GM10266 (cell line): ENCODE results near the gene ZNF785.

Experiments
- DNase-seq: peaks from one replicate; pipeline ENCODE4 v3.0.0; 2012; ENCODE audit errors: extremely low spot score
- TF ChIP-seq, protein P1 (sequence below): IDR thresholded peaks from 2 replicates; pipeline ENCODE4 v1.5.1; 2012; ENCODE audit warnings: mild to moderate bottlenecking, low read depth; ENCODE audit not compliant: control insufficient read depth, insufficient read depth; ENCODE audit errors: missing control alignments

ZNF785 gene

DNA sequence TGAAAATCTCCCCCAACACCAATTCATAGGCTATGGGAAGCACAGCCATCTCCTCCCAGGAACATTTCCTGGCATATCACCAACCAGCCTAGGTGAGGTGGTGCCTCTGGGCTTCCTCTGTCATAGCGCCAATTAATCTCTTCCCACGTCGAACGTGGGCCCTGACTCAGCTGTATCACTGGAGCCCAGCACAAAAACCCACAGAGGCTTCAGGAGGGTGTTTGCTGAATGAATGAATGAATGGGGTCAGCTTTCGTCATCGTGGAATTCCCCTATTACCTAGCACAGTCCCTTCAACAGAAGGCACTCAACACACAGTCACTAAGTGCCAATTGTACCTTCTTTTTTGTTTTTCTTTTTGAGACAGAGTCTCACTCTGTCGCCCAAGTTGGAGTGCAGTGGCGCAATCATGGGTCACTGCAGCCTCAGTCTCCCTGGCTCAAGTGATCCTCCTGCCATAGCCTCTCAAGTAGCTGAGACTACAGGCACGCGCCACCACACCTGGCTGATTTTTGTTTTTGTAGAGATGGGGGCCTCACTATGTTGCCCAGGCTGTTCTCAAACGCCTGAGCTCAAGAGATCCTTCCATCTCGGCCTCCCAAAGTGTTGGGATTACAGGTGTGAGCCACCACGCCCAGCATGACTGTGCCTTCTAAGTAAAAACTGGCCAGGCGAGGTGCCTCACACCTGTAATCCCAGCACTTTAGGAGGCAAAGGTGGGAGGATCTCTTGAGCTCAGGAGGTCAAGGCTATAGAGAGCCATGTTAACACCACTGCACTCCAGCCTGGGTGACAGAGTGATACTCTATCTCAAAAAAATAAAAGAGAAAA, 18.1 kb downstream of the ZNF785 start:
- peak; percentile 57 for DNase-seq
- TF ChIP-seq, protein P1, sequence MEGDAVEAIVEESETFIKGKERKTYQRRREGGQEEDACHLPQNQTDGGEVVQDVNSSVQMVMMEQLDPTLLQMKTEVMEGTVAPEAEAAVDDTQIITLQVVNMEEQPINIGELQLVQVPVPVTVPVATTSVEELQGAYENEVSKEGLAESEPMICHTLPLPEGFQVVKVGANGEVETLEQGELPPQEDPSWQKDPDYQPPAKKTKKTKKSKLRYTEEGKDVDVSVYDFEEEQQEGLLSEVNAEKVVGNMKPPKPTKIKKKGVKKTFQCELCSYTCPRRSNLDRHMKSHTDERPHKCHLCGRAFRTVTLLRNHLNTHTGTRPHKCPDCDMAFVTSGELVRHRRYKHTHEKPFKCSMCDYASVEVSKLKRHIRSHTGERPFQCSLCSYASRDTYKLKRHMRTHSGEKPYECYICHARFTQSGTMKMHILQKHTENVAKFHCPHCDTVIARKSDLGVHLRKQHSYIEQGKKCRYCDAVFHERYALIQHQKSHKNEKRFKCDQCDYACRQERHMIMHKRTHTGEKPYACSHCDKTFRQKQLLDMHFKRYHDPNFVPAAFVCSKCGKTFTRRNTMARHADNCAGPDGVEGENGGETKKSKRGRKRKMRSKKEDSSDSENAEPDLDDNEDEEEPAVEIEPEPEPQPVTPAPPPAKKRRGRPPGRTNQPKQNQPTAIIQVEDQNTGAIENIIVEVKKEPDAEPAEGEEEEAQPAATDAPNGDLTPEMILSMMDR, result no peak

DNA sequence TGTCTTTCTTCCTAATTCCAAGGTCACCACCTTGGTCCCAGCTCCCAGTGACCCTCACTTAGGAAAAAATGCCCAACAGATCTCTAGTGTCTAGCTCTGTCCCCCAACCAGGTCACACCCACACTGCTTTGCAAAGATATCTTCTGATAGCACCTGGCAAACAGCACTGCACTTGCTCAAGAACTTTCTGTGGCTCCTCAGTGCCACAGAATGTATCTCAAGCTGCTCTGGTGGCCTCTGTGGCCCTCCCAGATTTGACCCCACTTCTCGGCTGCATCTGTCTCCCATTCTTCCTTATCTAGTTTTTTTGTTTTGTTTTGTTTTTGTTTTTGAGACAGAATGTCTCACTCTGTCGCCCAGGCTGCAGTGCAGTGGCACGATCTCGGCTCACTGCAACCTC, 19.0 kb downstream of the ZNF785 start:
- TF ChIP-seq, protein P1, result no peak
- DNase-seq, result no peak

DNA sequence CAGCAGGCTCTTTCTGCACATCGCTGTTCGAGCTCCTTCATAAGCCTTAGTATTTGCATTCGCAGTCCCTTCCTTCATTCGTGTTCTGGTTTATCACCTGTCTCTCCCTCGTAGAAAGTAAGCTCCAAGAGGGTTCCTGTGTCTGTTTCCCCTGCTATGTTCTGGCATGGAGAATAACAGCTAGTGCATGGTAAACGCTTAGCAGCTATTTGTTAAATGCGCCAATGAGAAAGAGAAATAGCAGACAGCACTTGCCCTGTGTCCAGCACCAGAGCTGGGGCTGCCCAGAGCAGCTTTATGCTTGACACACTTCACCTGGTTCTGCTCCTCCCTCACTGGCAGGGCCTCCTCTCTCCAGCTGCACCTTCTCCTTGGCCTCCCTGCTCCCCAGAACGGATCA, 19.5 kb downstream of the ZNF785 start:
- DNase-seq, result no peak
- TF ChIP-seq, protein P1, result no peak

DNA sequence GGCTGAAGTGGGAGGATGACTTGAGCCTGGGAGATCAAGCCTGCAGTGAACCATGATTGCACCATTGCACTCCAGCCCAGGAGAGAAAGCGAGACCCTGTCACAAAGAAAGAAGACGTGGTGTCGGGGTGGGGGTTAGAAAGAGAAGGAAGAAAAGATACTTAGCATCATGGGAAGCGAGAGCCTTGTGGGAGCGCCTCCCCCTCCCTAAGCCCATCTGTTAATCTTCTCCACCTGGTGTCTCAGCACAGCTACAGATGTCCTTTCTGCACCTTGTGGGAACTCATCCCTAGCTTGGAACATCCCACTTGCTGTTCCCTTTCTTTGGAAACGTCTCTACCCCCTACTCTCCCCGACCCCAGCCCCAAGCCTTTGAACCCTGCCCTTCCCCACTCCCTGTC, 20.0 kb downstream of the ZNF785 start:
- TF ChIP-seq, protein P1, result no peak
- DNase-seq, result no peak

DNA sequence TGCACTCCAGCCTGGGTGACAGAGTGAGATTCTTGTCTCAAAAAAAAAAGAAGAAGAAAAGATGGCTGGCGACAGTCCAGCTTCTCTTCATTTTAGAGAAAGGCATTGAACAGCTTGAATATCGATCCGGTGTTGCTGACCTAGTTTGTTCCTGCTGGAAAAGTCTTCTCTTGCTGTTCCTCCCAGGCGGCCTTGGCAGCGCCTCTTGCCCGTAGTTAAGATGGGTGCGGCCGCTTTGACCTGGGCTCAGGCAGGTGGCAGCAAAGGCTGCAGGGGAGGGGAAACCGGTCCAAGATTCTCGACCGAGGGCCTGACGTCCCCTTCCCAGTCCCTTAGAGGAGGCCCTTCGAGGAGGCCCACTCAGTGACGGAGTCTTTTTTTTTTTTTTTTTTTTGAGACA, 23.5 kb downstream of the ZNF785 start:
- DNase-seq, result no peak
- TF ChIP-seq, protein P1, result no peak

DNA sequence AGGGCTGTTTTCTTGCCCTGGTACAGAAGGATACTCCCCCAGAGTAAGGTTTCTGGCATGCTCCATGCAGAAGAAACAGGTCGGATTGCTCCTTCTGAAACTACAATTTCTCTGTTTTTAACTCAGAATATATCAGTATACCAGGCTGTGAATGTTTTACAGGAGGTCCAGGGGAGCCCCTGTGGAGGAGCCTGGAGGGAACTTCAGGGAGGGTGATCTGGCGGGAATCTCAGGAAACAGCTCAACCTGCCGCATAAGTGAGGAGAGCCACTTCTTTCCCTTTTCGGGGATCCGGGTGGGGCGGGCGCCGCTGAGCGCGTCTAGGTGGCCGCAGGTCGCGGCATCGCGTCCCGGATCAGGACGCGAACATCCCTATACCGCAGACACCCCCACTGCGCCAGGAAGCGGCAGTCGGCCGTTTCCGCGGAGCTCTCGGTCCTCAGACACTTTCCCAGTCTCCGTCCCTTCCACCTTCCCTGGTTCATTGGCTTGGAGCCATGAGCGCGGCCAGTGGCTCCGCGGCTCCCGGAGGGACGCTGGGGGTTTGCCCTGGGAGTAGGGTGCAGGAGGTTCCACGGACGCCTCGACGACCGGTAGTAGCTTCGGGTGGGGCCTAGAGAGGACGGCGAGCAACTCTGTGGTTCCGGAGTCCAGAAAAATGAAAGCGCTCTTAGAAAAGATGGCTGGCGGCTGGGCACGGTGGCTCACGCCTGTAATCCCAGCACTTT, 24.2 kb downstream of the ZNF785 start:
- TF ChIP-seq, protein P1, result no peak
- no peak for DNase-seq

DNA sequence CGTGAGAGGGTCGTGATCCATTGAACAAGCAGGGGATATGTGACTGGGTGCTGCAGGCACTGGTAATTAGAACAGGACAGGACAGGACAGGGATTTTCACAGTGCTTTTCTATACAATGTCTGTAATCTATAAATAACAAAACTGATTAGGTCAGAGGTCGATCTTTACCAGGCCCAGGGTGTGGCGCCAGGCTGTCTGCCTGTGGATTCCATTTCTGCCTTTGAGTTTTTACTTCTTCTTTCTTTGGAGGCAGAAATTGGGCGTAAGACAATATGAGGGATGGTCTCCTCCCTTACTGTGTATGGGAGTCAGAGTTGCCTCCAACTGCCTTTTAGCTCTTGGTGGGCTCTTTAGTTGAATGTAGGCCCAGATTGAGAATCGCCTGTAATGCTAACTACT, 25.8 kb downstream of the ZNF785 start:
- no peak for DNase-seq
- TF ChIP-seq, protein P1, result no peak
